Measurements from ENCODE around the gene LGALS13. TPM values are rescaled to one million over a fixed set of nuclear protein-coding genes. Genes with fewer than 3 reads are reported as not detected.

Gene LGALS13
- total and polyA plus RNA-seq, 2 of the 8 experiments (the other 6 are each of a cell fraction or from before 2014, with no cell fraction given), result not detected

- TF ChIP-seq USF2 (IDR thresholded peaks at IDR 0.05; ENCODE audit: low read length), result no peak
- TF ChIP-seq PHF8 (conservative IDR thresholded peaks at IDR 0.05; ENCODE audit: low read depth, low read length), result no peak
- no peak for TF ChIP-seq RFX5 (IDR thresholded peaks at IDR 0.05; ENCODE audit: borderline replicate concordance, low read depth, low read length)
- no peak for TF ChIP-seq MAFK (IDR thresholded peaks at IDR 0.05; ENCODE audit: low read depth, low read length)
- no peak for TF ChIP-seq CHD7 (IDR thresholded peaks at IDR 0.05; ENCODE audit: insufficient replicate concordance, low read length)
Measured at GRCh38 chr19:39617745-39618144, 15.4 kb downstream of the LGALS13 start (continued).

Measured in H1 (cell line).